GM19452 (cell line): ENCODE data around the gene ADRA2A.

Experiments
- ATAC-seq: cut with Tn5 transposase; IDR thresholded peaks from one replicate; pipeline ENCODE4 v1.9.1; 2021; ENCODE audit not compliant: unreplicated experiment

Gene ADRA2A

GRCh38 chr10:111083222-111084095 is 6.6 kb downstream of the ADRA2A start:
- ATAC-seq = no peak

DNA sequence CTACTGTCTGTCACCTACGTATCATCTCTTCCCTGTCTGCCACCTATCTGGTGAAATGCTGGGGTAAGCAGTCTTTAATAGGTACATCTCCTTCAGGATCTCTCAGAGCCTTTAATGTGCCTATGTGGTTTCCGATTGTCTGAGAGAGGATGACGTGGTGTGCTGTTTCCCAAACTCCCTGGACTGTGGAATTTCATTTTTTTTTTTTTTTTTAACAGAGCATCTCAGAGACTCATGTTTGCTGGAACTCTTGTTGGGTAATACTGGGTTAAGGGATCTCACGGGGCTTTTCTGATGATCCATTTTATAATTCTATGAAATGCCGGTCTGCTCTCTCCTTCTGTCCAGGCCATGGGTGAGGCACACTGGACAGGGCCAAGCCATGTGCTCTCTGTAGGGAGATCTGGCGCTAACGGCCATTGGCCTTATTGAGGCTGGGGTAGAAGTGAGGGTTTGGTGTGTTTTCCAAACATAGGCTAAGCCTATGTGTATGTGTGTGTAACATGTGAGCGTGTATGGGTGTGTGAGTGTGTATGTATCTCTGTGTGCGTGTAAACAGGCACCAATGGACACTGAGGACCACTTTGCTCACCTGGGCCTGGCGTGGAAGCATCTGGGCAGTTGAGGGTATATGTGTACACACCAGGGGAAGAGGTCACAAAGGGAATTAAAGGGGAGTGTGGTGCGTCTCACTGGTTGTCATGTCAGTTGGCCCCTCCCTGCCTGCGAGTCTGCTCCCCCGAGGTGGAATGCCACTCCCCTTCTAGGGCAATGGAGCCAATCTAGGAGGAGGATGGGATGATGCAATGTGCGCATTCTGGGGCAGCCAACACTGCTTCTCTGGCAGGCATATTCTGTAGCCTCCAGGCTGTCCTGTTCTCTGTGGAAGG is 7.8 kb downstream of the ADRA2A start:
- no peak for ATAC-seq

GRCh38 chr10:111085690-111086353 is 9.0 kb downstream of the ADRA2A start:
- ATAC-seq = no peak

DNA sequence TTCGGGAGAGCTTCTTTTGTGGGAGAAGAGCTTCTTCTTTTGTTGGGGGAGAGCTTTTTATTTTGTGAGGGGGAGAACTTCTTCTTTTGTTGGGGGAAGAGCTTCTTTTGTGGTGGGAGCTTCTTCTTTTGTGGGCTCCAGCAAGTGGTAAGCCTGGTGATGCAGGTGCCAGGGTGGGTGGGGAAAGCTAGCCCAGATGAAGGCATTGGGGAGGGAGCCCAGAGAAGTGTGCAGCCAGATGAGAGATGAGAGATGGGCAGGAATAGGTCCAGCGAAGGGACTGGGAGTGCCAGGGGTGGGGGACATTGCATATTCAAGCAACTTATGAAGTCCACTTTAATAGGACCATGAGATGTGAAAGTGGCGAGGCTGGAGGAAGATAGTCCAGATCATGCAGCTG is 9.7 kb downstream of the ADRA2A start:
- ATAC-seq = no peak

DNA sequence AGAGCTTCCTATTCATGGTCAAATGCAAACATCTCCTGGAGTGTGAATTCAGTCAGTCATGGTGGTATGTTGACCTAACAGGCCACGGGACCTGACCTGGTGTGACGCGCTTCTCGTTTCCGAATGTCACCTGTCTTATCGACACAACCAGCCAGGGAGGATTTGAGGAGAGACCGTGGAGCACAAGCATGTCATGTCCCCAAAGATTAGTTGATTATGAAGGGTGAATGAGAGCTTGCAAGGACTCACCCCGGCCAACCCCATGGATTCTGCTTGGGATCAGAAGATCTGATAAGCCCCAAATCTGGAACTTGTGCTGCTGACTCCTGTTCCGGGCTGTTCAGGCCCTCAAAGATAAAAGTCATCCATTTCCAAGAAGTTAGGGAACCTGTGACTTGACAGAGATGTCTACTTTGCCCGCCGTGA is 10.5 kb downstream of the ADRA2A start:
- ATAC-seq = no peak

- ATAC-seq = no peak
Measured at GRCh38 chr10:111087968-111088505, 11.2 kb downstream of the ADRA2A start.

DNA sequence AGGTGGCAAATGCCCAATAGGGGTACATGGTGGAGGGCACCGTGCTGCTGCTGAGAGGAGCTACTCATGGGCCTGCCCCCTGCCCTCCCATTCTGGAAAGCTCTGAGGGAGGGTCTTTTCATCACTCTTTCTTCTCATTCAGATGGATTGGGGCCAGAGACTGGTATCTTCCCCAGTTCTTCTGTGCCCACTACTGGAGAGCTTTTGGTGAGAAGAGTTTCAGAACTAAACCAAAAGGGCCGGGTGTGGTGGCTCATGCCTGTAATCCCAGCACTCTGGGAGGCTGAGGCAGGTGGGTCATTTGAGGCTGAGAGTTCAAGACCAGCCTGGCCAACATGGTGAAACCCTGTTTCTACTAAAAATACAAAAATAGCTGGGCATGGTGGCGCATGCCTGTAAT is 12.5 kb downstream of the ADRA2A start:
- ATAC-seq = no peak

DNA sequence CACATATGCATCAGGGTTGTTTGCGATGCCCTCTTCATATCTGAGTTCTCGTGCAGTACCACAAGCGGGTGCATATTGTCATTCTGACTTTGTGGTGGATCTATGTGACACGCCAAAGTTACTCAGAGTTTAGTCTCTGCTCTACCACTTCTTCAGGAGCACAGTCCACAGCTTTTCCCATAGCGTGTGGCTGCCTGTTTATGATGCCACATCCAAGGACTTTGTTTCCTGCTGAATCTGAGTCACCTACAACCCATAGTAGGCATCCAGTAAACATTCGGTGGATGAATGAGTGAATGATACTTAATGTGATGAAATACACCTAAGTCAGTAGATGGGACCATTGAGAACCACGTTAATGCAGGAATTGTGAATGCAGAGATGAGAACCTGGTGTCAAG is 15.0 kb downstream of the ADRA2A start:
- no peak for ATAC-seq

DNA sequence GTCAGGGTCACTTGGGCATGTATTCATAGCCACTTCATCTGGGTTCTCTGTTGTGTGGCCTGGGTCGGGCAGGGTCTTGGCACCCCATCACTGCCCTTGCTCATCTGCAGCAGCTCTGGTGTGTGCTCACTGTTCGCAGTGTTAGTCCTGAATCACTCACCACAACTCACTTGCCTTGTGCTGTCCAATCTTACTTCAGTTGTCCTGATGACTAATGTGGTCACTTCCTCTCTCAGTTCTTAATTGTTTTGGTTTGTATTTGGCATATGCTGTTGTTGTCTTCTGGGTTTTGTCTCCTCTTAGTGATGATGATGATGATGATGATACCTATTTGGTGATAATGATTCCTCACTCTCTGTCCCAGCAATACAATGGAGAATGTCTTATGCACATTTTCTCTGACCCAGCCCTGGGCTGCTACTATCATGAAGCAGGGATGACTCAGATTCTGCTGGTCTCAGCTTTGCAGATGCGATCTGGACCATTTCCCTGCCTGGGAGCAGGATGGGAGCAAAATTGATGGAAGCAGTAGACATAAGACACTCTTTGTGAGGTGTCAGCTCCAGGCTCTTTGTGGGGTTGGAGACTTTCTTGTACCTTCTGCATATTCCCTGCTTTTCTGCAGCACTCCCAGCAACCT is 17.0 kb downstream of the ADRA2A start:
- ATAC-seq = no peak

GRCh38 chr10:111098679-111099437 is 22.0 kb downstream of the ADRA2A start:
- ATAC-seq = no peak

- no peak for ATAC-seq
Measured at GRCh38 chr10:111100198-111100597, 23.4 kb downstream of the ADRA2A start.

GRCh38 chr10:111101796-111102195 is 25.0 kb downstream of the ADRA2A start:
- ATAC-seq = no peak

GRCh38 chr10:111102359-111102837 is 25.6 kb downstream of the ADRA2A start:
- ATAC-seq = no peak

- no peak for ATAC-seq
Measured at GRCh38 chr10:111103196-111103840, 26.5 kb downstream of the ADRA2A start.

- no peak for ATAC-seq
Measured at GRCh38 chr10:111104811-111105210, 28.0 kb downstream of the ADRA2A start.

DNA sequence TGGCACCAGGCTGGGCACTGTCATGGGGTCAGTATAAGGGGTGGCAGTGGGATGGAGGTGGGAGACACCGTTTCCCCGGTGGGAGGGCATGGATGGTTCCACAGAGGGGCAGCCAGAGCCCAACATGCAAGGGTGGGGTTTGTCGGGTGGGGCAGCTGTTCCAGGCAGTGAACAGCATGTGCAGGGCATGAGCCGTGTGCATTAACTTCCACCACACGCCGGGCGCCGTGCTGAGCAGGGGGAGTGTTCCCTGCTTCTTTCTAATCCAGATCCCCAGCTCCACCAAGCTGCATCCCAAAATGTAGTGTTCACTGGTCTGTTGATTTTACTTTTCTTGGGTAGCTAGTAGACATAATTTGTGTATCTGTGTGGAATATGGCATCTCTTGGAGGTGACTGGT is 29.3 kb downstream of the ADRA2A start:
- no peak for ATAC-seq

DNA sequence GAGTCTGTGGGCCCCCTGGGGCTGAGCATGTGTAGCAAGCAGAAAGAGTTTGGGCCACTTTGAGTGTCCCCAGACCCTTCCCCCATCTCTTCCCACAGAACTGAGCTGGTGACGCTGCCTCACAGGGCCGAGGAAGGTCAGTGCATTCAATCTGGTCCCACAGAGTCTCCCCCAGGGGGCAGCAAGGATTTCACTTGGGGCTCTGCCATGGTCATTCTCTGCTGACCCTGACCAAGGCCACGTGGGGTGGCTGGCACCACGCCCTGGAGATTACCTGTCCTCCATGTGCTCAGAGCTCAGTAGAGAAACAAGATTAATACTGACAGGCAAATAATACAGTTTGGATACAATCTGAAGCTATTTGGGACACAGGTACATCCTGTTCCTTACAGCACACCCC is 30.2 kb downstream of the ADRA2A start:
- ATAC-seq = no peak

GRCh38 chr10:111107846-111108245 is 31.0 kb downstream of the ADRA2A start:
- ATAC-seq = no peak

GRCh38 chr10:111108441-111108840 is 31.6 kb downstream of the ADRA2A start:
- no peak for ATAC-seq
